ENCODE data around the gene PLA2G4C.

Gene PLA2G4C

GRCh38 chr19:48110350-48110966 is at the start of gene PLA2G4C:
PLA2G4C (minus strand) TSS chr19:48110817; CDS start chr19:48106529, 4,288 bp downstream.
- peak; percentile 88 to 91 for DNase-seq

- no peak for DNase-seq
Measured at GRCh38 chr19:48158210-48158790, 47.7 kb upstream of the PLA2G4C start.

GRCh38 chr19:48154003-48154402 is 43.4 kb upstream of the PLA2G4C start:
- no peak for DNase-seq

GRCh38 chr19:48152551-48152950 is 41.9 kb upstream of the PLA2G4C start:
- DNase-seq = peak; percentile 78 to 82

DNA sequence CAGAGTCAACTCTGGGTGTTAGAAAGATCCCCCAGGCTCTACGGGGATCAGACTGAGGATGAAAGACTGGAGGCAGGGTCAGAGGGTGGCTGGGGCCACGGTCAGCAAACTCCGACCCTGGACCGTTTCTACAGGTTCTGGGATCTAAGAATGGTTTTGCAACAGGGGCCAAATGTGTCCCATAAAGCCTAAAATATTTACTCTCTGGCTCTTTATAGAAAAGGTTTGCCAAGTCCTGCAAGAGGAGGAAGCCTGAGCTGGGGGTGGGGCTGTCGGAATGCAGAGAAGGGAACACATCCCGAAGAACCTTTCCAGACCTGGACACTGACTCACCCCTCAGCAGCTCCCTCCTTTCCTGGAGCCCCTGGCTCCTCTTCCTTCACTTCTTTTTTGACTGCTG is 38.8 kb upstream of the PLA2G4C start:
- DNase-seq = no peak

GRCh38 chr19:48148576-48148975 is 38.0 kb upstream of the PLA2G4C start:
- no peak for DNase-seq

DNA sequence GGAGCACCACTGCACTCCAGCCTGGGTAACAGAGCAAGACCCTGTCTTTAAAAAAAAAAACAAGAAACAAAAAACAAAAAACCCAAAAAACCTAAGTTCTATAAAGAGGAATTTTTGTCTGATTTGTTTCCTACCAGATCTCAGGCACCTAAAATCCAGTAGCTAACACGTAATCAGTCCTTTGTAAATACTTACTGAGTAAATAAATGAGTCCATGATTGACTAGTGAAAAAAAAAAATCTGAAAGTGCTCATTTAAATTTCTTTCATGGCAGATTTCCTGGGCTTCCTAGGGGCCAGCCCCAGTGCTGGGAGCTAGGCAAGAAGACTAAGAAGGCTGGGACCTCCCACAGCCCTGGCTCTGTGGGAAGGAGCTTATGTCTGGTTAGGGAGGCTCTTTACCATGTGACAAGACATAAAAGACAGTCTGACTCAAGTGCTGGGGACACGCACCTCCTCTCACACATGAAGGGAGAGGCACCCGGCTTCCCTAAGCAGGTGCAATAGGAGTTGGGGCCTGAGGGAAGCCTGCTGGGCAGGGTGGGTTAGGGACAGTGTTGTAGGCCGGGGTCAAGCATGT is 37.1 kb upstream of the PLA2G4C start:
- DNase-seq = no peak

DNA sequence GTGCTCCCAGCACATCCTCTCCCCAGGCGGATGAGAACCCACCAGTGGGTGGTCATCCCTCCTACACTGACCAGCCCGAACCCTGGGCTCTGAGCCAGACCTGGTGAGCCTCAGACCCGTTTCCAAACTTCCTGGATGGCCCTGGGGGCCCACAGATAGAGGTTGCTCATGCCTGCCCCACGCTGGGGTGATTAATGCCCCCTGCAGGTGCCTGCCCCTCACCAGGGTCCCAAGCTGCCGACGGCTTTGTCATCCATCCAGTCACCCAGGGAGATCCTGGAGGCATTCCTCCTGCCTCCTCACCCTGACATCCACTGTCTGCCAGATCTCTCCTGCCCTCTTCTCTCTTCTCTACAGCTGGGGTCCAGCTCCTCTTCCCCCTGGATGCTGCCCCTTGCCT is 28.4 kb upstream of the PLA2G4C start:
- DNase-seq = no peak

DNA sequence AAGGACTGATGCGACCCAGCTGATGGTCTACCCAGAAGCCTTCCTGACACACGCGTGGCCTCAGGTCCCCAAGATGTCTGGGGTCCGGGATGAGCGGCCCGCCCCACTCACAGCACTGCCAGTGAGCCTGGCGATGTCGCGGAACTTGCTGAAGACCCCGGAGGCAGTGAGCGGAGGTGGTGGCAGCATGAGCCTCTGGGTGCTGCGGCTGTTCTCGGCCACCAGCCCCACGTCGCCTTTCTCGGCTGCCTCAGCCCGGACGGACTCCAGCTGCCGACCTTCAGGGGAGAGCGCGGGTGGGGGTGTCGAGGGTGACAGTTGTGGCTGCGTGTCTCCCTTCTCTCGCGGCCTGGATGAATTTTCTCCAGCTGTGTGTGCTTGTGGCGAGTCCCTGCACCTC is 26.8 kb upstream of the PLA2G4C start:
- DNase-seq = no peak

DNA sequence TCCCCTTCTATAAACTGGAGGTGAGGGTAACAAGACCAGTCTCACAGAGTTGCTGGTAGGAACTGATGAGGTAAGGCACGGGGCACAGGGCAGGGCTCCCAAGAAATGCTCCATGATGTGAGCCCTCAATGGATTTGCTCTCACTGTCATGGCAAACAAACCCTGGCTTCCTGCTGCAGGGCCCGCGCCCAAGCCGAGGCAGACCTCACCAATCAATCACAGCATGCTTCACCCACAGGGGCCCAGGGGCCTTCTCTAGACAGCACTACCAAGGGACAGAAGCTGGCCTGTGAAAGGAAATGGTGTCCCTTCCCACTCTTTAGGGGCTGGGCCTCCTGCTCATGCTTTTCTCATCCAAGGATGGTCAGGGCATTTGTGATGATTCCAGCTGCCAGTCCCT is 25.9 kb upstream of the PLA2G4C start:
- DNase-seq = no peak

- DNase-seq = peak; percentile 51 to 54
Measured at GRCh38 chr19:48135411-48135810, 24.8 kb upstream of the PLA2G4C start.

DNA sequence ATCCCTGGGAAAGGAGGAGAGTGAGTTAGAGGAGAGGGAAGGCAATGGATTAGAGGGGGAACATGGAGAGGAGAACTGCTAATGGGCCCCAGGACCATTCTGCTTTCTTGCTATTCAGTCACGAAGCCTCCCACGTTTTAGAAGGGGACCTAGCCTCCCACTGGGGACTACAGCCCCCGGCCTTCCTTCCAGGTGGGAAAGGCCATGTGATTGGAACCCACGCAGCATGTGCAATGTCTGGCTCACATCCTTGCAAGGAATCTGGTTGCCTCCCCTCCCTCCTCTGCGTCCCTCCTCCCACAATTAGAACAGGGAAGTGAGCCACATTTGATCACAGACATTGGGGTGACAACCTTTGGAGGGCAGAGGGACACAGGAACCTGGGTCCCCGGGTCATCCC is 22.5 kb upstream of the PLA2G4C start:
- DNase-seq = no peak

DNA sequence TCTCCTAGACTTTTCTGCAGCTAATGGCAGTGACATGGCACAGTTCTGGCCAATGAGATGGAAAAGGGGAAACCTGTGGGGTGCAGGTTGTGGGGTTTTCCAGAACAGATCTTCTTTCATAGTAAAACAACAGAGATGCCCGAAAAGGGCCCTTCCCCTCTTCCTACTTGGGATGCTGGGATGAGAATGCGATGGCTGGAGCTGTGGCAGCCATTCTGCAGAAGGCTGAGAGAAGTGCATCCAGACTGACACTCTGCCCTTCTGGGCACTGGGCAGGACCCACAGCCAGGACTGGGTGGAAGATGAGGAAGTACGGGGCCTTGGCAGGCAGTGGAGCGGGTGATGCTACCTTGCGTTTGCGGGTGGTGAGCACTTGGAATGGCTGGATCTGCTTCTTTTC is 16.9 kb upstream of the PLA2G4C start:
- DNase-seq = no peak

DNA sequence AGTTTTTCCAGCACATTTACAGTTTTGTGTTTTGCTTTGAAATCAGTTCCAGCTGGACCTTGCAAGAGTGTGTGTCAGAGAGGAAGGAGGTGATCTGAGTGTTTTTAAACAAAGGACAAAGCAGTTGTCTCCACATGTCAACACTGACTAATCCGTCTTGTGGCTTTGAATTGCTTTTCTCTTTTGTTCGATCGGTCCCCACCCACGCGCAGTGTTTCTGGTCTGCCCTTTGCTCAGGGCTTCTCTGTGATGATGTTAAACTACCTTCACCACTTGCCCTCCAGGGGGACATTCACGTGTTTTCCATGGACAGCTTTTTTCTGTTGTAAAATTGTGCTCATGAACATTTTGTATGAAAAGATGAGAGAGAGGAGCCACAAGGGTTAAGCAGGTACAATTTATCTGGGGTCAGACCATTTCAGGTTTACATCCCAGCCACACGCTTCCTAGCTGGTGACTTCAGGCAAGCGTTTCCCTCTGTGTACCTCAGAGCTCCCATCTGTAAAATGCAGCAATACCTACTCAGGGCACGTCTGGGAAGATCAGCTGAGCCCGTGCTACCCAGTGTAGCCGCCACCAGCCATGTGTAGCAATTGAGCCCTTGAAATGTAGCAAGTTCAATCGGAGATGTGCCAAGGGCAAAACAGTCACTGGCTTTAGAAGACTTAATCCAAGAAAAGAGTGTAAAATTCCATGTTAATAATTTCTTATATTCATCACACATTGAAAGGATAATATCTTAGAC is 13.5 kb upstream of the PLA2G4C start:
- DNase-seq = peak; percentile 73 to 74

GRCh38 chr19:48122421-48122820 is 11.8 kb upstream of the PLA2G4C start:
- no peak for DNase-seq

DNA sequence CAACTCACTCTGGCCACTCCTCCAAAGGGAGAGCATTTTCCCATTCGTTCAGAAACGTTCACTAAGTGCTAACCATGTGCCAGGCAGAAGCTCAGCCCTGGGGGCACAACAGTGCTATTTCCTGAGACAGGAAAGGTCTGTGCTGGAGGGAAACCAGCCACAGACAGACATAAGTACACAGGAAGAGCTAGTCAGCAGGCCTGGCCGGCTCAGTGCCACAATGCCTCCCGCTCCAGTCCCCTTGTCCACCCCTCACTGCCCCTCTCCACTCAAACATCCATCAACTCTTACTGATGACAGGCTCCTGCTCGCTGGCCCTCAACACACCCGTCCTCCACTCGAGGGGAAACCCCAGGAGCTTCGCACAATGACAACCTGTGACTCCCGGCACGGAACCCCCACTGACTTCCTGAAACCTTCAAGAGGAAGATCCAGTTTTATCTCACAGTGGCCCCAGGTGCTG is 11.3 kb upstream of the PLA2G4C start:
- peak in 1 of 2 experiments; percentile 32 for DNase-seq

DNA sequence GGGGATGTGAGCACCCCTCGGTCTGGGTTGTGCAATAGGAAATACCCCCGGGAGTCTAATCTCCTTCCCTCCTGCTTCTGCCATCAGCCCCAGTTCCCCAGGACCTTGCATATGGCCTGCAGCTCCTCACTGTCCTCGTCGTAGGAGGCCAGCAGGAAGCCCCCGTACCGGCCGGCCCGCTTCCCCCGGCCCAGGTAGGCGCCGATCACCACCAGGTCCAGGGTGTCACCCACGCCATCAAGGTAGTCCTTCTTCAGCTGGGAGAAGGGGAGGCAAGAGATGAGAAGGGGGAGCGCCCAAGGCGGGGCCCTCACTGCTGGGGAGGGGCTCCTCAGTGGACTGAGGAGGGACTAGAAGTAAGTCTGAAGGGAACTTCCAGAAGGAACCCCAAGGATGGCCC is 10.4 kb upstream of the PLA2G4C start:
- no peak for DNase-seq

DNA sequence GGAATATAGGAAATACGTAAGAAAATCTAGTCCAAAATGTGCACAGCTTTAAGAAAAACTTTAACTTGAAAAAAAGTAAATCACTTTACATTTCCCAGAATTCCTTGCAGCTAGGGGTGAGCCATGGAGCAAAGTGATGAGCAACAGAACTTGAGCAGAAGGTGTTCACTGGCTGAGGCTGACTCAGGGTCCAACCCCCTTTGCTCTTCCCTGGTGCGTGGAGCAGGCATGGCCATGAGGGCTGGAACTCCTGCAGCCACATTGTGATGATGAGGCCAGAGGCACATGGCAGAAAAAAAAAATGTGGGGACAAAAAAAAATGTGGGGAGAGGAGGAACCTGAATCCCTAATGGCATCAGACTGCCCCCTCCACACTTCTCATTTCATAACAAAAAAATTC is 9.9 kb upstream of the PLA2G4C start:
- no peak for DNase-seq

GRCh38 chr19:48118131-48118517 is 7.5 kb upstream of the PLA2G4C start:
- DNase-seq = no peak

- DNase-seq = no peak
Measured at GRCh38 chr19:48117515-48118130, 7.0 kb upstream of the PLA2G4C start.

DNA sequence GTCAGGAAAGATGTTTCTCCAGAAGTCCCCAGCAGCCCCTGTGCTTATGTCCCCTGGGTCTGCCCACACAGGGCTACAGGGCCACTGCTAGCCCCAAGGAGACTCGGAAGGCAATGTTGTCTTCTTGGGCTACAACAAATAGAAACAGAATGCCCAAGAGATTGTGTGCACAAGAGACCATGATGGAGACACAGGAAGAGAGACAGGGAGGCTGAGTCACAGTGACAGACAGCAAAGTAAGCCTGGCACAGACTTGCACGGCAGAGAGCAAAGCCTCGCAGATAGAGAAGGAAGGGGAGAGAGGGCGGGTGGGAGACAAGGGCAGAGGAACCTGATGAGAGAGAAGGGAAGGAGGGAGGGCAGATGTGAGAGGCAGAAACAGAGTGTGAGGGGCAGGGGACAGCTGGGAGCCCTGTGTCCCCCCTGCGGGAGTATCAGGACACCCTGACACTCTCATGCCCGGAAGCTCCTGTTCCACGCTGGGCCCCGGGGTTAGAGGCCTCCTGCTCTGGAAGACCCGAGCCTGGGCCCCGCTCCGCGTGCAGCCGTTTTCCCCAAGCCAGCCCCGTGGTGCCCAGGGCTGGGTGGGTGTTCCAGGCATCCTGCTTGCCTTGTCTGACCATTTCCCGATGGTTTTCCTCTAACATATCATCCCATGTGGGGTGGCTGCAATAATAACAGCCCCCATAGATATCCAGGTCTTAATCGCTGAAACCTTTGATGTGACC is 2.7 kb upstream of the PLA2G4C start:
- no peak for DNase-seq

DNA sequence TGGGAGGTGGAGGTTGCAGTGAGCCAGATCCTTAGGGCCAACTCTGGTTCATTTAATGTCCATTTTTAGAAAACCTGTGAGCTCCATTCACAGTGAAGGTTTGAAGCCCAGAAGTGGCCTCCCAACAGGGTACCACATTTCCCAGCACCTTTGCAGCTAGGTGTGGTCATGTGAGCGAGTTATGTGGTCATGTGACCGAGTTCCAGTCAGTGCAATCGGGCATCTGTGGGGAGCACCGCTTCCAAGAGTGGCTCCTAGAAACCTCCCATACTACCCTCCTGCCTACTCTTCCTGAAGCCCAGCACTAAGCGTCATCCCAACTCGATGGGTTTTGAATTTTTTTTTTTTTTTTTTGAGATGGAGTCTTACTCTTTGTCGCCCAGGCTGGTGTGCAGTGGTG is 663 bp upstream of the PLA2G4C start:
- no peak for DNase-seq

Measured in activated T-cell treated with anti-CD3 and anti-CD28 coated beads, Interleukin-2, amount 50 U/mL, for 48 hours (primary cell).